HepG2 (cell line): Measurements from ENCODE around the gene NDUFB6. TPM values are rescaled to one million over a fixed set of nuclear protein-coding genes. Genes with fewer than 3 reads are reported as not detected.

ENCODE experiments used
- CEBPZ ChIP-seq: IDR thresholded peaks from 2 replicates; pipeline ENCODE4 v1.6.1; 2012; ENCODE audit warnings: low read length, improper control_type of control experiment
- CSRNP1 ChIP-seq: sonication (generic); formaldehyde crosslinking; IDR thresholded peaks from 2 replicates; pipeline ENCODE4 v1.8.1; 2023; ENCODE audit warnings: mild to moderate bottlenecking, missing genetic modification reagents
- EZH2 ChIP-seq: conservative IDR thresholded peaks from 2 replicates; pipeline ENCODE4 v1.6.1; 2012; ENCODE audit warnings: mild to moderate bottlenecking, low read depth, low read length, moderate library complexity
- FIP1L1 ChIP-seq: fragments of 200-400 bp; formaldehyde crosslinking; IDR thresholded peaks from 2 replicates; pipeline ENCODE4 v1.6.1; 2018; ENCODE audit warnings: low read depth, mild to moderate bottlenecking, low read length, moderate library complexity, borderline replicate concordance; ENCODE audit not compliant: insufficient read depth
- MNT ChIP-seq: fragments of 450-650 bp; IDR thresholded peaks from 2 replicates; pipeline ENCODE4 v1.6.1; 2016
- NFE2 ChIP-seq: sonication (generic); formaldehyde crosslinking; IDR thresholded peaks from 2 replicates; pipeline ENCODE4 v1.4.0; 2020; ENCODE audit warnings: missing genetic modification reagents
- REST ChIP-seq, 2 experiments: IDR thresholded peaks; 2 replicates each; pipeline ENCODE4 v1.6.1; 2011 to 2012; ENCODE audit warnings: low read length in 2 of 2, borderline replicate concordance in 1 of 2, low read depth in 1 of 2, mild to moderate bottlenecking in 1 of 2, moderate library complexity in 1 of 2
- TSC22D2 ChIP-seq: sonication (generic); formaldehyde crosslinking; IDR thresholded peaks from 2 replicates; pipeline ENCODE4 v1.5.1; 2020; ENCODE audit warnings: missing genetic modification reagents, mild to moderate bottlenecking, borderline replicate concordance
- ZNF333 ChIP-seq: sonication (generic); formaldehyde crosslinking; IDR thresholded peaks from 2 replicates; pipeline ENCODE4 v1.4.0; 2020; ENCODE audit warnings: mild to moderate bottlenecking, missing genetic modification reagents, borderline replicate concordance
- ZNF639 ChIP-seq: conservative IDR thresholded peaks from 2 replicates; pipeline ENCODE4 v1.6.1; 2018; ENCODE audit warnings: missing genetic modification reagents
- ZNF710 ChIP-seq: sonication (generic); formaldehyde crosslinking; IDR thresholded peaks from 2 replicates; pipeline ENCODE4 v1.5.0; 2020; ENCODE audit warnings: mild to moderate bottlenecking, missing genetic modification reagents, borderline replicate concordance
- ZNF746 ChIP-seq: sonication (generic); formaldehyde crosslinking; IDR thresholded peaks from 2 replicates; pipeline ENCODE4 v1.8.0; 2022; ENCODE audit warnings: mild to moderate bottlenecking, missing genetic modification reagents
- ZSCAN12 ChIP-seq: sonication (generic); formaldehyde crosslinking; IDR thresholded peaks from 2 replicates; pipeline ENCODE4 v1.9.0; 2021; ENCODE audit warnings: mild to moderate bottlenecking, missing genetic modification reagents
- polyA plus RNA-seq, 8 experiments: library from polyadenylated mRNA; depleted of rRNA in 3 of 8; stranded (reverse) in 7 of 8; unstranded in 1 of 8; fragments of >200 nt; fragmentation: Illumina TruSeq in 4 of 8; extraction: Trizol in 4 of 8; gene quantifications; 2 replicates each; pipeline versions ENCODE4 v1.2.1 to v1.2.3, GENCODE V29; 2011 to 2016; ENCODE audit warnings: low read depth in 4 of 8, missing spikeins in 1 of 8, mixed read lengths in 1 of 8; ENCODE audit not compliant: insufficient read depth in 1 of 8
- total RNA-seq, 5 experiments: library from RNA; depleted of rRNA; stranded (reverse); fragments of >200 nt; fragmentation: Illumina TruSeq; extraction: Trizol; gene quantifications; 2 replicates each; pipeline ENCODE4 v1.2.3, GENCODE V29; 2016; ENCODE audit warnings: low read depth in 1 of 5

NDUFB6 gene
- total and polyA plus RNA-seq, 2 of the 13 experiments (the other 11 are each of a cell fraction or from before 2014, with no cell fraction given), result 31.2 to 81.9 TPM

GRCh38 chr9:32526041-32526706 lies 46.8 kb downstream of the NDUFB6 start, which contains the start of gene RIGI (continued):
- peak in 1 of 2 experiments; percentile 30; a peak in 1 of 4 replicates for TF ChIP-seq REST (IDR thresholded peaks at IDR 0.05; ENCODE audit: borderline replicate concordance in 1 of 2, low read depth in 1 of 2, low read length in 2 of 2)
- TF ChIP-seq ZNF333 (CRISPR knock-in tag), result no peak
- no peak for TF ChIP-seq CEBPZ
- TF ChIP-seq EZH2, result no peak
- 0 out of 2 replicates have a peak, but pooled peaks have one; percentile 42 for TF ChIP-seq ZNF639 (CRISPR knock-in tag)
- 0 out of 2 replicates have a peak, but pooled peaks have one; percentile 22 for TF ChIP-seq MNT
- TF ChIP-seq ZSCAN12 (CRISPR knock-in tag), result no peak
- TF ChIP-seq ZNF746, result no peak
- peak; percentile 28; the same call in 1 of the 2 replicates for TF ChIP-seq CSRNP1
- TF ChIP-seq FIP1L1, result no peak
- TF ChIP-seq TSC22D2, result no peak
- peak; percentile 50; the same call in 1 of the 2 replicates for TF ChIP-seq ZNF710 (CRISPR knock-in tag)
- TF ChIP-seq NFE2, result no peak
